ENCODE data around the gene NDNF.
A peak's percentile ranks its signal among the peaks of the same experiment; 100 is the strongest.

Gene NDNF

DNA sequence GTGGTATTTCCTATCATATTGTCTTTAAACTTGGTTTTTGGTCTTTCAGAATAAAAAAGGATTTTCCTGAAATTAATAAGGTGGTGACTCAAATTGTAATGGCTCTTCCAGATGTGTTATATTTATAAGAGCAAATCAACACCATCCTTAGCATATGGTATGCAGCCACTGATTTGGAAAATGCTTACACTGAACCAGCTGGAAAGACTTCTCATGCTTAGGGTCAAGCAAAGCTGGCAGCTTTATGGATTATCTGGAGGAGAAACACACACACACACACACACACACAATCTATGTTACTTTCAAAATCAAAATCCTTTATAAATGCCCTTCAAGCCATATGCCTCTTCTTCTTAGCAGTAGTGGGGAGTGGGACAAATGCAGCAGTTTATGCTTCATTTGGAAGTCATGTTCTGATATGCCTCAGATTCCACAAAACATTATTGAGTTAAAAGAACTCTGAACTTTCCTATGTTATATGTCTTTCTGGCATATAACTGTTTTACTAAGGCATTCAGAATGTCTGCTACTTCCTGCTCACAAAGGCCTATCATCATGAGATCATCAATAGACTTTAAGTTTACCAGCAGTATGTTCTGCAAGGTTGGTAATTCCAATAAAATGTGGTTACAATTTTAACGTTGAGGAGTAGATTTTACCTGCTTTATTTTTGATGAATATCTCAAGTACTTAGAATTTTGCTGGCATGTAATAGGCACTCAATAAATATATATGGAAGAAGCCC is 76.9 kb downstream of the NDNF start:
- no peak for TF ChIP-seq CTCF (IDR thresholded peaks at IDR 0.05; ENCODE audit: low read depth, low read length)
- in situ Hi-C loops (cut with HindIII; ENCODE audit: low sequenced_read_pairs): no loop called here
- peak; percentile 3 for DNase-seq (ENCODE audit: low read depth, low spot score)
- no peak overlapping the region for H3K4me3 ChIP-seq (ENCODE audit: low read depth, low read length)

DNA sequence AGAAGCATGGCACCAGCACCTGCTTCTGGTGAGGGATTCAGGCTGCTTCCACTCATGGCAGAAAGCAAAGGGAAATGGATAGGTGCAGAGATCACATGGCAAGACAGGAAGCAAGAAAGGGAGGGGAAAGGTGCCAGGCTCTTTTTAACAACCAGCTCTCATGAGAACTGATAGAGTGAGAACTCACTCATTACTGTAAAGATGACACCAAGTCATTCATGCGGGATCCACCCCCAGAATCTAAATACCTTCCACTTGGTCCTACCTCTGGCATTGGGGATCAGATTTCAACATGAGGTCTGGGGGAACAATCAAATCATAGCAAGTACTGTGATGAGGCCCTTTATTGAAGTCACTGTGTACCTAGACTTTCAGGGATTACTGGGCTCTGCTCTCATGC is 77.8 kb downstream of the NDNF start:
- in situ Hi-C loops (cut with HindIII; ENCODE audit: low sequenced_read_pairs): no loop called here
- H3K4me3 ChIP-seq (ENCODE audit: low read depth, low read length): no peak overlapping the region
- no peak for DNase-seq (ENCODE audit: low read depth, low spot score)
- no peak for TF ChIP-seq CTCF (IDR thresholded peaks at IDR 0.05; ENCODE audit: low read depth, low read length)

DNA sequence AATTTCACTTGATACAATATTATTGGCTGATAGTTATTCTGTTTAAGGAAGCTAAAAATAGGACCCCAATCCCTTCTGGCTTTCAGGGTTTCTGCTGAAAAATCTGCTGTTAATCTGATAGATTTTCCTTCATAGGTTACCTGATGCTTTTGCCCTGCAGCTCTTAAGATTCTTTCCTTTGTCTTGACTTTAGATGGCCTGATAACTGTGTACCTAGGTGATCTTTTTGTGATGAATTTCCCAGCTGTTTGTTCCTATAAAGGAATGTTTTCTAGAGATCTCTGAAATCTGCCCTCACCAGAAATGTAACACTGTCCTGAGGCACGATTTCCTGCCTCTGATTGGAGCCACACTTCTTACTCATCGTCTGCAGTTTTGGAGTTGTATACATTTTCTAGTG is 80.5 kb downstream of the NDNF start:
- no peak for DNase-seq (ENCODE audit: low read depth, low spot score)
- in situ Hi-C loops (cut with HindIII; ENCODE audit: low sequenced_read_pairs): no loop called here
- no peak for TF ChIP-seq CTCF (IDR thresholded peaks at IDR 0.05; ENCODE audit: low read depth, low read length)
- H3K4me3 ChIP-seq (ENCODE audit: low read depth, low read length): no peak overlapping the region

GRCh38 chr4:120990246-120990645 is 82.1 kb downstream of the NDNF start:
- no peak for TF ChIP-seq CTCF (IDR thresholded peaks at IDR 0.05; ENCODE audit: low read depth, low read length)
- no peak for DNase-seq (ENCODE audit: low read depth, low spot score)
- in situ Hi-C loops (cut with HindIII; ENCODE audit: low sequenced_read_pairs): no loop called here
- no peak overlapping the region for H3K4me3 ChIP-seq (ENCODE audit: low read depth, low read length)

Measured in astrocyte of the spinal cord (primary cell).